Adrenal gland (tissue), 5 donors: Measurements from ENCODE around the gene ING5.

ENCODE experiments used
- POLR2A ChIP-seq, 2 donors: fragments of 450-650 bp; IDR thresholded peaks; one replicate each; pipeline ENCODE4 v1.6.1; 2017; ENCODE audit warnings: antibody characterized with exemption in 2 of 2, mild to moderate bottlenecking in 2 of 2, moderate library complexity in 1 of 2
- TF ChIP-seq, protein P1 (sequence below), 6 experiments: fragments of 450-650 bp in 4 of 6; fragments of 200-600 bp in 2 of 6; sonication (generic) in 1 of 6; IDR thresholded peaks; 1 replicate in 5 of 6; 2 replicates in 1 of 6; pipeline versions ENCODE4 v1.5.1 to v1.8.0; 2016 to 2021; ENCODE audit warnings: antibody characterized with exemption in 6 of 6, mild to moderate bottlenecking in 2 of 6, moderate library complexity in 1 of 6
- donor health status: DM: no; HTN: no; CAD: no.

- TF ChIP-seq, protein P1, sequence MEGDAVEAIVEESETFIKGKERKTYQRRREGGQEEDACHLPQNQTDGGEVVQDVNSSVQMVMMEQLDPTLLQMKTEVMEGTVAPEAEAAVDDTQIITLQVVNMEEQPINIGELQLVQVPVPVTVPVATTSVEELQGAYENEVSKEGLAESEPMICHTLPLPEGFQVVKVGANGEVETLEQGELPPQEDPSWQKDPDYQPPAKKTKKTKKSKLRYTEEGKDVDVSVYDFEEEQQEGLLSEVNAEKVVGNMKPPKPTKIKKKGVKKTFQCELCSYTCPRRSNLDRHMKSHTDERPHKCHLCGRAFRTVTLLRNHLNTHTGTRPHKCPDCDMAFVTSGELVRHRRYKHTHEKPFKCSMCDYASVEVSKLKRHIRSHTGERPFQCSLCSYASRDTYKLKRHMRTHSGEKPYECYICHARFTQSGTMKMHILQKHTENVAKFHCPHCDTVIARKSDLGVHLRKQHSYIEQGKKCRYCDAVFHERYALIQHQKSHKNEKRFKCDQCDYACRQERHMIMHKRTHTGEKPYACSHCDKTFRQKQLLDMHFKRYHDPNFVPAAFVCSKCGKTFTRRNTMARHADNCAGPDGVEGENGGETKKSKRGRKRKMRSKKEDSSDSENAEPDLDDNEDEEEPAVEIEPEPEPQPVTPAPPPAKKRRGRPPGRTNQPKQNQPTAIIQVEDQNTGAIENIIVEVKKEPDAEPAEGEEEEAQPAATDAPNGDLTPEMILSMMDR (IDR thresholded peaks at IDR 0.05), result no peak
- no peak for TF ChIP-seq POLR2A (IDR thresholded peaks at IDR 0.05)
These were observed 29.3 kb upstream of the ING5 start for GRCh38 chr2:241672243-241673188.
